22Rv1 (cell line): ENCODE results near the gene LAMB4.

ENCODE experiments used
- H3K27ac ChIP-seq: fragments of 450-650 bp; 2 replicates; pipeline ENCODE4 v1.5.1; 2017
- CTCF ChIP-seq: fragments of 450-650 bp; IDR thresholded peaks from 2 replicates; pipeline ENCODE4 v1.5.1; 2017; ENCODE audit warnings: mild to moderate bottlenecking
- ZFX ChIP-seq: fragments of 450-650 bp; IDR thresholded peaks from 2 replicates; pipeline ENCODE4 v1.6.1; 2017; ENCODE audit warnings: antibody characterized with exemption, borderline replicate concordance

Gene LAMB4

GRCh38 chr7:108078211-108078673, 51.9 kb downstream of the LAMB4 start:
- H3K27ac ChIP-seq = no peak overlapping the region
- TF ChIP-seq CTCF (no peak), ZFX (no peak)

GRCh38 chr7:108077709-108078108, 52.5 kb downstream of the LAMB4 start:
- H3K27ac ChIP-seq = no peak overlapping the region
- TF ChIP-seq ZFX (no peak), CTCF (no peak)

- no peak overlapping the region for H3K27ac ChIP-seq
- TF ChIP-seq CTCF (no peak), ZFX (no peak)
Observed at GRCh38 chr7:108076156-108076555, 54.0 kb downstream of the LAMB4 start.

- TF ChIP-seq ZFX (no peak), CTCF (no peak)
- H3K27ac ChIP-seq = no peak overlapping the region
Observed at GRCh38 chr7:108073305-108074070, 56.7 kb downstream of the LAMB4 start.

GRCh38 chr7:108072739-108073138, 57.4 kb downstream of the LAMB4 start:
- TF ChIP-seq CTCF (no peak), ZFX (no peak)
- no peak overlapping the region for H3K27ac ChIP-seq

- H3K27ac ChIP-seq = no peak overlapping the region
- TF ChIP-seq CTCF = no peak
- TF ChIP-seq ZFX = no peak
Observed at GRCh38 chr7:108072116-108072515, 58.0 kb downstream of the LAMB4 start.

GRCh38 chr7:108071551-108071950, 58.6 kb downstream of the LAMB4 start:
- no peak overlapping the region for H3K27ac ChIP-seq
- TF ChIP-seq CTCF (no peak), ZFX (no peak)
